K562 (cell line): Measurements from ENCODE around the gene AIDA. TPM values are rescaled to one million over a fixed set of nuclear protein-coding genes. Genes with fewer than 3 reads are reported as not detected.

Experiments
- E2F3 ChIP-seq: fragments of 250-450 bp; sonication (Bioruptor Pico); IDR thresholded peaks from 2 replicates; pipeline ENCODE4 v1.4.0; 2020; ENCODE audit warnings: mild to moderate bottlenecking
- ELF4 ChIP-seq: fragments of 450-650 bp; formaldehyde crosslinking; IDR thresholded peaks from 2 replicates; pipeline ENCODE4 v1.4.0; 2022; ENCODE audit warnings: missing genetic modification characterization
- EWSR1 ChIP-seq: fragments of 450-650 bp; IDR thresholded peaks from 2 replicates; pipeline ENCODE4 v1.6.1; 2018; ENCODE audit warnings: borderline replicate concordance, mild to moderate bottlenecking, low read depth, moderate library complexity; ENCODE audit not compliant: partially characterized antibody
- KLF13 ChIP-seq: fragments of 450-650 bp; IDR thresholded peaks from 2 replicates; pipeline ENCODE4 v1.6.1; 2016; ENCODE audit warnings: missing genetic modification characterization, low read depth, mild to moderate bottlenecking, missing compliant biosample characterization, moderate library complexity, borderline replicate concordance
- LARP7 ChIP-seq: fragments of 450-650 bp; IDR thresholded peaks from 2 replicates; pipeline ENCODE4 v1.6.1; 2016
- PTTG1 ChIP-seq: fragments of 450-650 bp; IDR thresholded peaks from 2 replicates; pipeline ENCODE4 v1.6.1; 2016; ENCODE audit warnings: low read depth, mild to moderate bottlenecking, missing genetic modification characterization, missing compliant biosample characterization
- RBM14 ChIP-seq: fragments of 200-400 bp; formaldehyde crosslinking; IDR thresholded peaks from 2 replicates; pipeline ENCODE4 v1.6.1; 2018; ENCODE audit warnings: low read depth, mild to moderate bottlenecking, low read length, moderate library complexity, borderline replicate concordance; ENCODE audit not compliant: insufficient read depth
- RBM25 ChIP-seq: fragments of 200-400 bp; formaldehyde crosslinking; IDR thresholded peaks from 2 replicates; pipeline ENCODE4 v1.6.1; 2018; ENCODE audit warnings: low read length, low read depth, moderate library complexity; ENCODE audit not compliant: severe bottlenecking
- SMAD1 ChIP-seq: fragments of 150-350 bp; IDR thresholded peaks from 2 replicates; pipeline ENCODE4 v1.6.1; 2014; ENCODE audit warnings: low read length, low read depth; ENCODE audit not compliant: partially characterized antibody
- TRIM24 ChIP-seq, 2 experiments: fragments of 450-650 bp; IDR thresholded peaks; 2 replicates each; pipeline ENCODE4 v1.6.1; 2016
- U2AF1 ChIP-seq: fragments of 200-400 bp; formaldehyde crosslinking; optimal IDR thresholded peaks from 2 replicates; pipeline ENCODE3; 2017; ENCODE audit warnings: mild to moderate bottlenecking, low read depth, low read length, moderate library complexity
- WHSC1 ChIP-seq: IDR thresholded peaks from one replicate; pipeline ENCODE4 v1.6.1; 2012; ENCODE audit warnings: low read length, control low read depth, inconsistent platforms
- XRCC4 ChIP-seq: IDR thresholded peaks from one replicate; pipeline ENCODE4 v1.6.1; 2011; ENCODE audit not compliant: insufficient read depth, insufficient read length; ENCODE audit errors: extremely low read depth
- ZKSCAN8 ChIP-seq: fragments of 200-800 bp; sonication (Bioruptor generic); IDR thresholded peaks from 2 replicates; pipeline ENCODE4 v1.6.1; 2016; ENCODE audit warnings: missing genetic modification characterization, missing compliant biosample characterization
- ZNF217 ChIP-seq: sonication (generic); formaldehyde crosslinking; IDR thresholded peaks from 2 replicates; pipeline ENCODE4 v1.8.0; 2022; ENCODE audit warnings: mild to moderate bottlenecking, missing genetic modification reagents
- ZNF239 ChIP-seq: fragments of 250-450 bp; sonication (Bioruptor Pico); IDR thresholded peaks from 2 replicates; pipeline ENCODE4 v1.4.0; 2020; ENCODE audit warnings: mild to moderate bottlenecking
- ZNF324 ChIP-seq: fragments of 250-450 bp; sonication (Bioruptor Pico); IDR thresholded peaks from 2 replicates; pipeline ENCODE4 v1.4.0; 2020; ENCODE audit warnings: mild to moderate bottlenecking
- ZNF436 ChIP-seq: fragments of 250-450, 450-650 bp; sonication (Bioruptor Pico); formaldehyde crosslinking; IDR thresholded peaks from 2 replicates; pipeline ENCODE4 v1.7.0; 2020; ENCODE audit warnings: mild to moderate bottlenecking
- ZNF707 ChIP-seq: fragments of 250-450 bp; sonication (Bioruptor Pico); conservative IDR thresholded peaks from 2 replicates; pipeline ENCODE4 v1.8.0; 2022; ENCODE audit warnings: inconsistent platforms, mild to moderate bottlenecking, moderate library complexity
- polyA plus RNA-seq, 8 experiments: library from polyadenylated mRNA; depleted of rRNA in 4 of 8; stranded (reverse) in 5 of 8; unstranded in 3 of 8; fragments of >200 nt; fragmentation: Nextera tagmentation in 2 of 8; fragmentation: Illumina TruSeq in 1 of 8; extraction: Ambion mirVana in 2 of 8; extraction: Trizol in 1 of 8; gene quantifications; 2 replicates each; pipeline versions ENCODE4 v1.2.1 to v1.2.3, GENCODE V29; 2011 to 2014; ENCODE audit warnings: inconsistent platforms in 1 of 8, missing spikeins in 1 of 8
- total RNA-seq, 7 experiments: library from RNA; depleted of rRNA in 6 of 7; stranded (reverse); fragments of >200 nt in 6 of 7; fragmentation: Illumina TruSeq in 2 of 7; extraction: Trizol in 2 of 7; gene quantifications; 2 replicates each; pipeline versions ENCODE4 v1.2.1 to v1.2.3, GENCODE V29; 2011 to 2021; ENCODE audit warnings: low replicate concordance in 1 of 7
- TF ChIP-seq, protein P1 (sequence below): IDR thresholded peaks from 2 replicates; pipeline ENCODE4 v1.6.1; 2014; ENCODE audit warnings: antibody characterized with exemption
- TF ChIP-seq, protein P2 (sequence below): fragments of 250-450 bp; sonication (Bioruptor Pico); IDR thresholded peaks from 2 replicates; pipeline ENCODE4 v1.8.0; 2021; ENCODE audit warnings: moderate library complexity, mild to moderate bottlenecking, inconsistent platforms
- TF ChIP-seq, protein P3 (sequence below): fragments of 250-450 bp; sonication (Bioruptor Pico); IDR thresholded peaks from 2 replicates; pipeline ENCODE4 v1.4.0; 2020; ENCODE audit warnings: borderline replicate concordance
- TF ChIP-seq, protein P4 (sequence below): fragments of 450-650 bp; IDR thresholded peaks from 2 replicates; pipeline ENCODE4 v1.6.1; 2016

The AIDA gene
- total and polyA plus RNA-seq, 9 of the 15 experiments (the other 6 are each of a cell fraction or from before 2014, with no cell fraction given) = 18.2 to 77.9 (median 24.9) TPM

DNA sequence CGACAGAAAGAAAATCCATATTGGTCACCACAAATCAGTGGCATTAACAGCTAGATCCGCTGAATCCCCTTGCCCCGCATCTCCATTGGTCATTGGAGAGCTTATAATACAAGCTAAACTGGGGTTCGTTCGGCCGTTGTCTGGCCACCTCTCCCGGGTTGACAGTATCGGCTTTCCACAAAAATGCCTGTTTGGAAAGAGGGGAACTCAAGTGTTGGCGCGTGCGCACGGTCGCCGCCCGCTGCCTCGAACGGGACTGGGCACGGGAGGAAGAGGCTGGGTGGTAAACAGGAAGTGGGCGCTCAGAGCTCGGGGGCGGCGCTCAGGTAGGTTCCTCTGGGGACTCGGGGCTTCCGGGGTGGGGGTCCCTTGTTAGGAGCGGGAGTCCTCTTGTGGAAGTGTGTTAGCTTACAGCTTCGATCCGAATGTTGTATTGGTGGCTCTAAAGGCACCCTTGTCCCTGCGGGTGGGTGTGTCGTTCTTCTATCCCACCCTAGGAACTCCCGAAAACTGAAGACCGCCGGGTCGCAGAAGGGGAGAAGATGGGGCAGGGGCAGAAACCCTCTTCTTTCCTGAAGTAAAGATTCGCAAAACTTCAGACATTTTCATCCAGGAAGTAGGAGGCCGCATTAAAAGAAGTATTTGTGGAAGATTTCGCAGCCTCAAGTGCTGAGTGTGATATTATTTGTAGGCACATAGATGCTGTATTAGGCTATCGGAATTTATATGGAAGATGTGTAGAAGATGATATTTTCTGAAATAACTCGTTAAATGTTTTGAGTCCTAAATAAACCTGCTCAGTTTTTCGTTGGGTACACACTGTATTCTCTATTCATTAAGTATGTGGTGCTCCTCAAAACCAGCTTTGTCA lies 1.0 kb upstream of the AIDA start (continued):
- TF ChIP-seq ZNF707 (CRISPR knock-in tag) (no peak), ZNF239 (CRISPR knock-in tag) (no peak), ZNF324 (CRISPR knock-in tag) (no peak), RBM14 (no peak), ZNF436 (CRISPR knock-in tag) (no peak), TRIM24 (IDR thresholded peaks at IDR 0.05) (no peak), ZKSCAN8 (CRISPR knock-in tag) (no peak), PTTG1 (tag) (no peak), XRCC4 (no peak), SMAD1 (peak; percentile 30), RBM25 (no peak), E2F3 (CRISPR knock-in tag) (no peak), KLF13 (tag) (0 out of 2 replicates have a peak, but pooled peaks have one; percentile 16), EWSR1 (no peak), WHSC1 (no peak), U2AF1 (no peak), LARP7 (no peak), ZNF217 (no peak), ELF4 (CRISPR knock-in tag) (peak; percentile 81)
- TF ChIP-seq, protein P1, sequence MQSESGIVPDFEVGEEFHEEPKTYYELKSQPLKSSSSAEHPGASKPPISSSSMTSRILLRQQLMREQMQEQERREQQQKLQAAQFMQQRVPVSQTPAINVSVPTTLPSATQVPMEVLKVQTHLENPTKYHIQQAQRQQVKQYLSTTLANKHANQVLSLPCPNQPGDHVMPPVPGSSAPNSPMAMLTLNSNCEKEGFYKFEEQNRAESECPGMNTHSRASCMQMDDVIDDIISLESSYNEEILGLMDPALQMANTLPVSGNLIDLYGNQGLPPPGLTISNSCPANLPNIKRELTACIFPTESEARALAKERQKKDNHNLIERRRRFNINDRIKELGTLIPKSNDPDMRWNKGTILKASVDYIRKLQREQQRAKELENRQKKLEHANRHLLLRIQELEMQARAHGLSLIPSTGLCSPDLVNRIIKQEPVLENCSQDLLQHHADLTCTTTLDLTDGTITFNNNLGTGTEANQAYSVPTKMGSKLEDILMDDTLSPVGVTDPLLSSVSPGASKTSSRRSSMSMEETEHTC = no peak
- TF ChIP-seq, protein P2, sequence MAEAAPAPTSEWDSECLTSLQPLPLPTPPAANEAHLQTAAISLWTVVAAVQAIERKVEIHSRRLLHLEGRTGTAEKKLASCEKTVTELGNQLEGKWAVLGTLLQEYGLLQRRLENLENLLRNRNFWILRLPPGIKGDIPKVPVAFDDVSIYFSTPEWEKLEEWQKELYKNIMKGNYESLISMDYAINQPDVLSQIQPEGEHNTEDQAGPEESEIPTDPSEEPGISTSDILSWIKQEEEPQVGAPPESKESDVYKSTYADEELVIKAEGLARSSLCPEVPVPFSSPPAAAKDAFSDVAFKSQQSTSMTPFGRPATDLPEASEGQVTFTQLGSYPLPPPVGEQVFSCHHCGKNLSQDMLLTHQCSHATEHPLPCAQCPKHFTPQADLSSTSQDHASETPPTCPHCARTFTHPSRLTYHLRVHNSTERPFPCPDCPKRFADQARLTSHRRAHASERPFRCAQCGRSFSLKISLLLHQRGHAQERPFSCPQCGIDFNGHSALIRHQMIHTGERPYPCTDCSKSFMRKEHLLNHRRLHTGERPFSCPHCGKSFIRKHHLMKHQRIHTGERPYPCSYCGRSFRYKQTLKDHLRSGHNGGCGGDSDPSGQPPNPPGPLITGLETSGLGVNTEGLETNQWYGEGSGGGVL = no peak
- TF ChIP-seq, protein P3, sequence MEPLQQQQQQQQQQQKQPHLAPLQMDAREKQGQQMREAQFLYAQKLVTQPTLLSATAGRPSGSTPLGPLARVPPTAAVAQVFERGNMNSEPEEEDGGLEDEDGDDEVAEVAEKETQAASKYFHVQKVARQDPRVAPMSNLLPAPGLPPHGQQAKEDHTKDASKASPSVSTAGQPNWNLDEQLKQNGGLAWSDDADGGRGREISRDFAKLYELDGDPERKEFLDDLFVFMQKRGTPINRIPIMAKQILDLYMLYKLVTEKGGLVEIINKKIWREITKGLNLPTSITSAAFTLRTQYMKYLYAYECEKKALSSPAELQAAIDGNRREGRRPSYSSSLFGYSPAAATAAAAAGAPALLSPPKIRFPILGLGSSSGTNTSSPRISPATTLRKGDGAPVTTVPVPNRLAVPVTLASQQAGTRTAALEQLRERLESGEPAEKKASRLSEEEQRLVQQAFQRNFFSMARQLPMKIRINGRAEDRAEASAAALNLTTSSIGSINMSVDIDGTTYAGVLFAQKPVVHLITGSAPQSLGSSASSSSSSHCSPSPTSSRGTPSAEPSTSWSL (CRISPR knock-in tag) = no peak
- TF ChIP-seq, protein P4, sequence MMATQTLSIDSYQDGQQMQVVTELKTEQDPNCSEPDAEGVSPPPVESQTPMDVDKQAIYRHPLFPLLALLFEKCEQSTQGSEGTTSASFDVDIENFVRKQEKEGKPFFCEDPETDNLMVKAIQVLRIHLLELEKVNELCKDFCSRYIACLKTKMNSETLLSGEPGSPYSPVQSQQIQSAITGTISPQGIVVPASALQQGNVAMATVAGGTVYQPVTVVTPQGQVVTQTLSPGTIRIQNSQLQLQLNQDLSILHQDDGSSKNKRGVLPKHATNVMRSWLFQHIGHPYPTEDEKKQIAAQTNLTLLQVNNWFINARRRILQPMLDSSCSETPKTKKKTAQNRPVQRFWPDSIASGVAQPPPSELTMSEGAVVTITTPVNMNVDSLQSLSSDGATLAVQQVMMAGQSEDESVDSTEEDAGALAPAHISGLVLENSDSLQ = peak; percentile 48
